SK-MEL-5 (cell line): ENCODE measurements around the gene MREG. TPM values are rescaled to one million over a fixed set of nuclear protein-coding genes. Genes with fewer than 3 reads are reported as not detected.

ENCODE experiments used
- DNase-seq: peaks from one replicate; pipeline ENCODE4 v3.0.0-alpha.2; 2016; ENCODE audit warnings: low read depth, low spot score
- in situ Hi-C: cut with HindIII; loops from 2 replicates; pipeline ENCODE4 v1.10.0; 2016; ENCODE audit warnings: low sequenced_read_pairs, high pct_unique_total_duplicates, low pct_unique_long_range_greater_than_20kb
- polyA plus RNA-seq, 2 experiments: library from polyadenylated mRNA; depleted of rRNA; stranded (reverse); fragments of >200 nt; gene quantifications; 2 replicates each; pipeline ENCODE4 v1.2.3, GENCODE V29; 2015
- total RNA-seq: library from RNA; depleted of rRNA; stranded (reverse); fragments of >200 nt; shearing (Covaris generic); gene quantifications from 2 replicates; pipeline ENCODE4 v1.2.3, GENCODE V29; 2014; rRNA removed

Gene MREG
- total RNA-seq = 128 and 133 TPM in 2 replicates
- polyA plus RNA-seq (2015; cell fraction: cytosol; rRNA removed) = 72.0 and 90.4 TPM in 2 replicates
- polyA plus RNA-seq (2015; cell fraction: nucleus; rRNA removed) = 63.1 and 67.1 TPM in 2 replicates

DNA sequence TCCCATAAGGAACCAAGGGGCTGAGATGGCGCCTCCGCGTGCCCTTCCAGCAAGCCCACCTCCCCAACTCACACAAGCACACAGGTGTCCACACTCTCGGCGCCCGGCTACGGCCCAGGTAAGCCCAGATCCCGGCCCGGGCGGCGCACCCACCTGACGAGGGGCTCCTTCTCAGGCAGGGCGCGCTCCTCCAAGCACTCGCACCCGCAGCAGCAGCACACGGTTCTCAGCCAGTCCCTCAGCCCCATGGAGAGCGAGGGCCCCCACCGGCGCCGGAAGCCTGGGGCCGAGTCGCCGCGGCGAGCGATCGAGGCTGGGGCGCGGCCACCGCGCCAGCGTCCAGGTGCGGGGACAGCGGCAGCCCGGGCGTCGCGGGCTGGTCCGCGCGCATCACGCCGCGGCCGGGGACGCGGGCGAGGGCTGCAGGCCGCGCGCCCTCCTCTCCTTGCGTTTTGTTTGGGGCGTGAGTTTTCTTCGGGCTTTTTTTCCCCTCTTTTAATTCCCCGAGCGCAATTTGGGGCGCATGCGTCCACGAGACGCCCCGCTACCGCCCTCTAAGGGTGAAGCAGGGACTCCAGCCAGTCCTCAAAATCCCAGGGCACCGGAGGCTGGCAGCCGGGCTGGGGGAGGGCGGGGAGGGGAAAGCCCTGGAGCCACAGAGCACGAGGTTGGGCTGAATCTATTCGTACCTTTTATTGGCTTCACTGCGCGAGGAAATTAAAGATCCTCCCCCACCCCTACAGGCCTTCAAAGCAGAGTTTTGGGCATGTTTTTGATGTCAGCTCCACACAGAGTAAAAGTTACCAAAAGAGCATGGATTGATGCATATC lies at the start of gene MREG:
TSS of gene MREG (minus strand) at position 472 of the 830 bp plus-strand sequence. CDS start at position 248, 224 bp downstream.
- peak; percentile 94 for DNase-seq
- in situ Hi-C loops = no loop called here

- in situ Hi-C loops = no loop called here
- peak; percentile 20 for DNase-seq
Measured at GRCh38 chr2:216059233-216059834, 46.0 kb upstream of the MREG start.

GRCh38 chr2:216057688-216058193 lies 44.4 kb upstream of the MREG start:
- DNase-seq = no peak
- in situ Hi-C loops = no loop called here

DNA sequence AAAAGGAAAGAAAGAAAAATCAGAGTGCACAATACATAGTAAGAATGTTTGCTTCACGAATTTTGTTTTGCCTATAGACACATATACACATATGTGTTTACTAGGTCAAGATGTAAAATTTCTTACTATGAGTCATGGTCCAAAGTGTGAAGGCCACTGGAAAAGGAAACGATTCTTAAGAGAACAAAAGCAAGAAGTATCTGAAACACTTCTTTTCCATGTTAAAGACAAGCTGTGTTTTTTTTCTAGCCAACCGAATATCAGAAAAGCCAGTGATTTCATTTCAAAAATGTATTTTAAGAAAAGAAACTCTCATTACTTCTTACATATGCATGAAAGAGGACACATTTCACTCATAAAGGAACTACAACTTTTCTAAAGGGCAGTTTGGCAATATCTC lies 43.4 kb upstream of the MREG start:
- in situ Hi-C loops = no loop called here
- no peak for DNase-seq

- in situ Hi-C loops = no loop called here
- no peak for DNase-seq
Measured at GRCh38 chr2:216055680-216056079, 42.3 kb upstream of the MREG start.

DNA sequence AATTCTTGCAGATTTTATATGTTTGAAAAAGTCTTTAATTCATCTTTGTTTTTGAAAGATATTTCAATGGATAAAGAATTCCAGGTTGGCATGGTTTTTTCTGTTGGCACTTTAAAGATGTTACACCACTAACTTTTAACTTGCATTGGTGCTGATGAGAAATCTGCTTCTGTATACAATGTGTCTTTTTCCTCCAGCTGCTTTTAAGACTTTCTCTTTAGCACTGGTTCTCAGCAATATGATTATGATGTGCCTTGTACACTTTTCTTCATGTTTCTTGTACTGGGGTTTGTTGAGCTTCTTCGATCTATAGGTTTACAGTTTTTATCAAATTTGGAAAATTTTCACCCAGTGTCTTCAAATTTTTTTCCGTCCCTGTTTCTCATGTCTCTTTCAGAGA lies 39.1 kb upstream of the MREG start:
- DNase-seq = no peak
- in situ Hi-C loops = no loop called here

DNA sequence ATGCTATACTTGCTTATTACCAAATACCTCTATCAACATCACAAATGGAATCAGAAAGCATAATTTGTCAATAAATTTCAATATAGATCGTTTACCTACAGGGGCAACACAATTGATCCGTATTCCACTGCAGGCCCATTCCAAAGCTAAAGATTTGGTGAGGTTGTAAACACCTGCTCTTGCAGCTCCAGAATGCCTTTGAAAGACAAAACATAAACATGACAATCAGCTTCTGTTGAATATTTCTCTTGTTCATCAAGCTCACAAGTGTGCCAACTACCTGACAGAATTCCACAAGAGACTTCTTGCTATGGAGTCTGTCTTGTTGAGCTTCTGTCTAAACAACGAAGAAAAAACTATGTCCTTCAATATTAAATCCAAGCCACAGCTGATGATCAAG lies 38.0 kb upstream of the MREG start:
- DNase-seq = no peak
- in situ Hi-C loops = no loop called here

- peak; percentile 63 for DNase-seq
- in situ Hi-C loops = no loop called here
Measured at GRCh38 chr2:216049452-216049851, 36.1 kb upstream of the MREG start.

DNA sequence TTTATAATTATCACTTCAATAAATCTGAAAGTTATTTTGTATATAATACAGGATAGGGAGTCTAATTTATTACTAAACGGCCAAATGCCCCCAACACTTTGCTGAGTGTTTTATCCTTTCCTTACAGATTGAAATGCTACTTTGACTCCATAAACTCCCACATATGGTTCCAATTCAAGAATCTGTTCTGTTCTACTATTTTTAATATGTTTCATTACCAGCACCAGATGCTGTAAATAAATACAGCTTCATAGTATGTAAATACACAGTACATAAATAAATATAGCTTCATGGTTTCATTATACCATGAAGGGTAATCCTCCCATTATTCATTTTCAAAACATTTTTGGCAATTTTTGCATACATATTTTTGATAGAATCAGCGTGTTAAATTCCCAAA lies 34.0 kb upstream of the MREG start:
- in situ Hi-C loops = no loop called here
- no peak for DNase-seq

GRCh38 chr2:216044883-216045486 lies 31.6 kb upstream of the MREG start:
- in situ Hi-C loops = no loop called here
- no peak for DNase-seq

DNA sequence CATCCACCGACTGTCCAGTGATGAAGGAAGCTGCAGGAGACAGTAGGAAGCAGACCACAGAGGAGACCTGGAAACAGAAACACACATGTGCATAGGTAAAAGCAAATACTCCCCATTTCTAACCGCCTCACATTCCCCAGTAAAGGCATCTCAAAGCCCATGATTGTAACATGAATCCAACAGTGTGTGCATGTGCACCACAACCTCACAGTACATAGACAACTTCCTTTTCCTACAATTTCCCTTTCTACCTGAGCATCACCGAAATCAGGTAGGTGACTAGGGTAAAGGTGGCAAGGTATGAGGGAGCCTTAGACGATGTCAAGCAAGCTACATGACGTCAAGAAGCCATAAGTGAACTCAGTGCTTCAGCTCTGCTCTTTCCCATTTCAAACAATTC lies 30.6 kb upstream of the MREG start:
- in situ Hi-C loops = no loop called here
- DNase-seq = no peak

- DNase-seq = no peak
- in situ Hi-C loops = no loop called here
Measured at GRCh38 chr2:216041438-216041837, 28.1 kb upstream of the MREG start.

- no peak for DNase-seq
- in situ Hi-C loops = no loop called here
Measured at GRCh38 chr2:216039918-216040317, 26.6 kb upstream of the MREG start.

- in situ Hi-C loops = no loop called here
- peak; percentile 80 for DNase-seq
Measured at GRCh38 chr2:216034065-216034464, 20.7 kb upstream of the MREG start.

DNA sequence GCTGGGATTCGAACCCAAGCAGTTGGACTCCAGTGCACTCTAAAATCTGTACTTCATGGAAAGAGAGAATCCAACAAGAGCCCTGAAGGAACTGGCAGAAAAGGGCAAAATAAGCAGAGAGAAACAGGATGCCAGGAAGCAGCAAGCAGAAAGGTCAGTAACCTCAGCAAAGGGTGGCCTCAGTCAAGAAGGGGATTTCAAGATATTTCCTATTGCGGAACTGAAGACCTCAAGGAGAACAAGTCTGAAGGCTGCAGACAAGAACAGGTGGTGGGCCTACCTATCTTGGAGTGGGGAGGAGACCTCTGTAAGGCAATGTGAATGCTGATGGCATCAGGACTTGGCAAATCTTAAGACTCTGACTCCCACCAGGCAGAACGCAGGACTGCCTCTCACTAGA lies 20.1 kb upstream of the MREG start:
- in situ Hi-C loops = no loop called here
- DNase-seq = no peak

DNA sequence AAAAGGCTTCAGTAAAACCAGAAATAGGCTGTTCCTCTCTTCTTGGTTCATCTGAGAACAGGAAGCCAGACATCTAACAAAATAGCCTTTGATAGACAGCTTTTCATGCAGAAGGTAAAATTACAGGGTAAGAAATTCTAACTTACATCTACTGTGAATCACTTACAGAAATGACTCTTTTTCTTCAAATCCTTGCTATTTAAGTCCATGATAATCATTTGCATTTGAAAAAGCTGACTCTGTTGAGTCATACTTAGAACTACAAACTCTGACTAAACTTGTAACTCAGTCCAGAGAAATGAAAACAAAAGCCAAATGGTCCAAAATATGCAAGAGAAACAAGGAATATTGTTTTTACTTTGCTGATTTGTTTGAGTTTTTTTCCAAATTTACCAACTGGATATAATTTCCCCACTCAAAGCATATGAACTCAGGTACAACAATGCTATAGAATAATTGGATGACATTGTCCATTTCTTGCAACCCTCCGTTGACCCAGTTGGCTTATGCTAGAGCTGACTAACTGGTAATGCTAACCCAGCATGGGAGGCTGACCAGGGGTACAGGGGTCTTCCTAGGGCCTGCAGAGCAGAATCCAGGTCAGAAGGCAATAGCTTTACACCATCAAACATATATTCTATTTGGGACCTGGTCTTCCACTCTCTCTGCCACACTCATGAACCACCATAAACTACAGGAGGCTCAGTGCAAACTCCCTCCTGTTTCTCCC lies 18.8 kb upstream of the MREG start:
- in situ Hi-C loops = no loop called here
- DNase-seq = no peak

DNA sequence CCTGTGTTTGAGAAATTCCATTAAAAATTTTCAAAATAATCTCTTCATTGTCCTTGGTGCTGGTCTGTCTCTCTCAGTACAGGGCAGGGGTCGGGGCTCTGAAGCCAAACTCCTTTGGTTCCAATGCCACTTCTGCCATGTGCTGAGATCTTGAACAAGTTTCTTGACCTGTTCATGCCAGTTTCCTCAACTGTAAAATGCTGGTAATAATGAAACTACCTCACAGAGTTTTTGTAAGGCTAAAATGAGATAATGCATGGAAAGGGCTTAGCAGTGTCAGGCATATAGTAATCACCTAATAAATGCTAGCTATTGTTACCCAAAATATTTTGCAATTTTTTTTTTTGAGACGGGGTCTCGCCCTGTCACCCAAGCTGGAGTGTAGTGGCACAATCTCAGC lies 16.9 kb upstream of the MREG start:
- in situ Hi-C loops = no loop called here

More for the DNA sequence above, 16.9 kb upstream of the MREG start:
- DNase-seq = no peak
